HG03460 (cell line): ENCODE measurements around the gene PRTN3.

Source experiments
- ATAC-seq: cut with Tn5 transposase; IDR thresholded peaks from one replicate; pipeline ENCODE4 v1.9.1; 2021; ENCODE audit not compliant: unreplicated experiment

The PRTN3 gene

DNA sequence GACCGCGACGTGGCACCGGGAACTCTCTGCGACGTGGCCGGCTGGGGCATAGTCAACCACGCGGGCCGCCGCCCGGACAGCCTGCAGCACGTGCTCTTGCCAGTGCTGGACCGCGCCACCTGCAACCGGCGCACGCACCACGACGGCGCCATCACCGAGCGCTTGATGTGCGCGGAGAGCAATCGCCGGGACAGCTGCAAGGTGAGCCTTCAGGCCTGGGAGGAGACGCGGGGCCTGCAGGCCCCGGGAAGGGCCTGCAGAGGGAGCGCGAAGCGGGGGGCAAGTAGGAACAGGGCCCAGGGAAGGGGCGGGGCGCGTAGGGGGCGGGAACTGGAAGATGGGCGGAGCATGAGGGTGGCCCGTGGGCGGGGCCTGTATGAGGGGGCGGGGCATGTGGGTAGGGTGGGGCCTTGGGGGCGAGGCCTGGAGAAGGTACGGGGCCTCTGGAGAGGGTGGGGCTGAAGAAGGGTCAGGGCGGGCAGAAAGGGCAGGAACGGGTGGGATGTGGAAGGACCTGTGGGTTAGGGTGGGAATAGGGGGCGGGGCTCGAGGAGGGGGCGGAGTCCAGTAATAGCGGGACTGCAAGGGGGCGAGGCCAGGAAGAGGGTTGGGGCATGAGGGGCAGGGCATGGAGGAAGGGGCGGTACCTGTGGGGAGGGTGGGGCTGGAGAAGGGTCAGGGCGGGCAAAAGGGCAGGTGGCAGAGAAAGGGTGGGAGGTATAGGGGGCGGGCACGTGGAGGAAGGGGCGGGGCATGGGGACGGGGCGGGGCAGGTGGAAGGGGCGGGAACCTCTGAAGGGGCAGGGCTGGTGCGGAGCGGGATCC lies 21.2 kb downstream of the PRTN3 start:
- no peak for ATAC-seq

DNA sequence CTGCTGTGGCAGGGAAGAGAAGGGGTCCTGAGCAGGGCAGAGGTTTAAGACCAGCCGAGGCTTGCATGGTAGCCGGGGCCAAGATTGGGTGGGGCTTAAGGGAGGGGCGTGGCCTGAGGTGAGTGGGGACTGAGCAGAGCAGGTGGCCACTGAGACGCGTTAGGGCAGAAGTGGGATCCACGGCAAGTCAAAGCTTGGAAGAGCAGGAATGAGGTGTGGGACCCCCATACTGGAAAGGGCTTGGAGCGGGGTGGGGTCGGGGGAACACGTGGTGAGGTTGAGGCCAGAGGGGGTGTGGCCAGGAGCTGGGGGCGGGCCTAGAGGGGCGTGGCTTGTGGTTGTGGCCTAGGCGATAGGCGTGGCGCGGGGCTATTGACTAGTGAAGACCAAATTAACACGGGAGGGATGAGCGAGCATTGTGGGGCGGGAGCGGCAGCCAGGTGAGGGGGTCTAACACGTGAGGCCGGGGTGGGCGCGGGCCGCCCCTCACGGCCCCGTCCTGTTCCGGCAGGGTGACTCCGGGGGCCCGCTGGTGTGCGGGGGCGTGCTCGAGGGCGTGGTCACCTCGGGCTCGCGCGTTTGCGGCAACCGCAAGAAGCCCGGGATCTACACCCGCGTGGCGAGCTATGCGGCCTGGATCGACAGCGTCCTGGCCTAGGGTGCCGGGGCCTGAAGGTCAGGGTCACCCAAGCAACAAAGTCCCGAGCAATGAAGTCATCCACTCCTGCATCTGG lies 21.9 kb downstream of the PRTN3 start:
- ATAC-seq = no peak

GRCh38 chr19:863315-863620 lies 22.5 kb downstream of the PRTN3 start:
- no peak for ATAC-seq

DNA sequence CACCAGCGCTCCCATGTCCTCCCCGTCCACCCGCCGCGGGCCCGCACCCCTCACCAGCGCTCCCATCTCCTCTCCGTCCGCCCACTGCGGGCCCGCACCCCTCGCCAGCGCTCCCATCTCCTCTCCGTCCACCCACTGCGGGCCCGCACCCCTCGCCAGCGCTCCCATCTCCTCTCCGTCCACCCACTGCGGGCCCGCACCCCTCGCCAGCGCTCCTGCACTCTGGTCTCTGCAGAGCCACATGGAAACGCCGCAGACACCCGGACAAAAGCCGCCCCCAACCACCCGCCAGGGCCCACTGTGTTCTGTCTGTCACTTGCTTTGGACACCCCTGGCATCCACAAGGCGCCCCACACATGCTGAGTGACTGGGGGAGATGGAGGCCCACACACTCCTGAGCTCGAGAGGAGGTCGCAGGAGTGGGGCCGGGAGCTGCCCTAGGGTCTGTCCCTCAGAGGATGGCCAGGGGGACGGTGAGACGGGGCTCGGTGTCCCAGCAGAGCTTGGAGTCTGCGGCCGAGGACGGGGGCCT lies 26.0 kb downstream of the PRTN3 start:
- no peak for ATAC-seq

GRCh38 chr19:867301-867793 lies 26.5 kb downstream of the PRTN3 start:
- no peak for ATAC-seq

DNA sequence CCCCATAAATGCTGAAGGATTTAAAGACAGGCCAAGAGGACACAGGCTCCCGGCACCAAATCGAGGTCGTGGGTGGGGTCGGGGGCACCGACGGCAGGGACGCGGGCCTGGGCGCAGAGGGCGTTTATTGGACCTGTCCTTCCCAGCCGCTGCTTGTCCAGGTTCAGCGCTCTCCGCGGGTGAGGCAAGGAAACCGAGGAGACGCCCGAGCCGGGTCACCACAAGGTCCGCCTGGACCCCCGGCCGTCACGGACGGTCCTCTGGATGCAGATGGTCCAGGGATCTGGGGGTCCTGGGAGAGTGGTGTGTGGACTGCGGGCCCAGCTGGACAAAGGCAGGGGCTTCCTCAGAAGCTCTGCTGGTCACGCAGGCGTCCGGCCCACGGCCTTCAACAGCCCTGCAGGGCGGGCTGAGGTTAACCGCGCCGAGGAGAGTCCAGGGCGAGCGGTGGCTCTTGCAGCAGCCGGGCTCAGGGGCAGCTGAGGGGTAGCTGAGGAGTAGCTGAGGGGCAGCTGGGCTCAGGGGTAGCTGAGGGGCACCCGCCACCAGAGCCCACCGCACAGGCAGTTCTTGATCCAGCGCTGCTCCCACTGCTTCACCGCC lies 27.2 kb downstream of the PRTN3 start:
- ATAC-seq = no peak

DNA sequence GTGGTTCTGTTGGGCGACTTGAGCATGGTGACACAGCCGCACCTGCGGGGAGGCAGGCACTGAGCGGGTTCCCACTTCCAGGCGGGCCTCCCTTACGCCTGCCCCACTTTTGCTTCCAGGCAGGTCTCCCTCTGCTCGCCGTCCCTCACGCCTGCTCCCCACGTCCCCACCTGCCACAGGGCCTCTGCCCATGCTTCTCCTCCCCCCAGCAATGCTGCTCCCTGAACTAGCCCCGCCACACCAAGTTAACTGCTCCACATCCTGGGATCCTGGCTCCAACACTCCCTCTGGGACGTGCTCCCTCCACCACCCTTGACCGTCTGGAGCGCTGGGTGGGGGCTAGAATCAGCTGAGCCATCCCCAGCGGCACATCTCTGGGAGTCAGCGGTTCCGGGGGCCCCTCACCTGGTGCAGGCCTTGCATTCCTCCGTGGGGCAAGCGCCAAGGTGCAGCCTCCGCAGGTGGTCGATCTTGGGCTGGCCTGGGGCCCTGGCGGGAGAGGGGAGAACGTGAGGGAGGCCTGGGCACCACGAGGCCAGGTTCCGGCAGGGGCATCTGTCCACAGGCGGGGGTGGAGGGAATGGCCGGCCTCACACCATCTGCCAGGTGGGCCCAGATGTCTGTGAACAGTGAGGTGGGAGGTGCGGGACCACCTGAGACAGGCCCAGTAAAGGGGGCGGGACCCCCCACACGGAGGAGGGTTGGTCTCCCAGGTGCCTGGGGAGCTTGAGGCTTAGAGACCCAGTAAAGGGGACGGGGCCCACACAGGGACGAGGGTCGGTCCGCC lies 27.9 kb downstream of the PRTN3 start:
- no peak for ATAC-seq

GRCh38 chr19:869245-870177 lies 28.7 kb downstream of the PRTN3 start:
- no peak for ATAC-seq

DNA sequence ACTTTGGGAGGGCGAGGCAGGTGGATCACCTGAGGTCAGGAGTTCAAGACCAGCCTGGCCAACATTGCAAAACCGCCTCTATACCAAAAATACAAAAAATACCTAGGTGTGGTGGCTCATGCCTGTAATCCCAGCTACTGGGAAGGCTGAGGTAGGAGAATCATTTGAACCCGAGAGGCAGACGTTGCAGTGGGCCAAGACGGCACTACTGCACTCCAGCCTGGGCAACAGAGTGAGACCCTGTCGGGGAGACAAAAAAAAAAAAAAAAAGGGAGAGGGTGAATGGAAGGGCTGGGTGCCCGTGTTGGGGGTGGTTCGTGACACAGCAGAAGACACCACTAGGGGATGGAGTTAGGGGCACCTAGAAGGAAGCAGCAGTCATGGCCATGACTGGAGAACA lies 29.5 kb downstream of the PRTN3 start:
- ATAC-seq = no peak

- ATAC-seq = no peak
These were observed 30.2 kb downstream of the PRTN3 start for GRCh38 chr19:870963-871401.

GRCh38 chr19:871446-872265 lies 30.9 kb downstream of the PRTN3 start:
- ATAC-seq = no peak

- ATAC-seq = no peak
These were observed 31.6 kb downstream of the PRTN3 start for GRCh38 chr19:872266-872951.

DNA sequence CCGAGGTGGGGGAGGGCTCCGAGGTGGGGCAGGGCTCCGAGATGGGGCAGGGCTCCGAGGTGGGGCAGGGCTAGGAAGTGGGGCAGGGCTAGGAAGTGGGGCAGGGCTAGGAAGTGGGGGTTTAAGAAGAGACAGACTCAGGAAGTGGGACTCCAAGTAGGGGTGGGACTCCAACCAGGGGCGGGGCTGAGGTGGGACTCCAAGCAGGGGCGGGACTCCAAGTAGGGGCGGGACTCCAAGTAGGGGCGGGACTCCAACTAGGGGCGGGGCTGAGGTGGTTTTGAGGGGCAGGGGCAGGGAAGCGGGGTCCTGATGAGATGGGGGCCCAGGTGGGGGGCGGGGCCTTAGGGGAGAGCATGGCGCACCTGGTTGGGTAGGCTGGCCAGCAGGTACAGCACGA lies 32.3 kb downstream of the PRTN3 start:
- ATAC-seq = no peak

DNA sequence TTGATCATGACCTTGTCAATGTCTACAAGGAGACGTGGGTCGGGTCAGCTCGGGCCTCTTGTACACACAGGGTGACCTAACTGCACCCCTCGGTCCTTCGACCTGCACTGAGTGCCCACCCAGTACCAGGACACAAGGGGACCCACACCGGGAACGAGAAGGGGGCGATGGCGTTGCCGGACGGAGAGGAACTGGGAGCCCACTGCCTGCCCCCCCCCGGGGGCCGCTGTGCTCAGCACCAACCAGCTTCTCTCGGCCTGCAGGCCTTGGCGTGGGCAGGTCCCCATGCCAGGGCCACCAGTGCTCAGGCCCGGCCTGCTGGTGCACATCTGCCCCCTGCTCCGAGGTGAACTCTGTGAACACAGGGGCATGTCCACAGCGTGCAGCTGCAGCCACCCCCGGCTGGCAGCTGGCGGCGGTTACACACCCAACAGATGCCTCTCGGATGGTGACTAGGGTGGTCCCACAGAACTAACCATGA lies 32.8 kb downstream of the PRTN3 start:
- ATAC-seq = no peak

DNA sequence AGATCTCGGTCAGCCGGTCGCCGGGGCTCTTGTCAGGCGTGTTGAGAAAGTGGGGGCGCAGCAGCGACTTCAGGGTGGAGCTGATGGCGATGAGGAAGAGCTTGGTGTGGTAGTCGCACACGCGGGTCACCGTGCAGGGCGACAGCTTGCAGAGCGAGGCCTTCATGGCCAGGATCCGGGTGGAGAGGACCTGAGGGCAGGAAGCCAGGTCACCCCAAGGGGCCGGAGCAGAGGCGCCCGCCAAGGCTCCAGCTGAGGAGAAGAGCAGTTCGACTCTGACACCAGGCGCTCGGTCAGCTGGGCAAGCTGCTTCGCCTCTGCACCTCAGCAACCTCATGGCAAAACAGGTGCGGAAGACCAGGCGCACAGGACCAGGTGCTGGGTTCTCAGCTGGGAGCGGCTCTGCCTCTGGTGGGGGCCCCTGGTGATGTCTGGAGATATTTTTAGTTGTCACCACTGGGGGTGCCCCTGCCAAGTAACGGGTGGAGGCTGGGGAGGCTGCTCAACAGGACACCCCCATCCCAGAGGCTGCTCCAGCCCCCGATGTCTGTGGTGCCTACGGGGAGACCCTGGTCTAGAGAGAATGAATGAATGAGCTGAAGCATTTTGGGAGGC lies 34.6 kb downstream of the PRTN3 start:
- no peak for ATAC-seq

- no peak for ATAC-seq
These were observed 35.3 kb downstream of the PRTN3 start for GRCh38 chr19:876089-876488.

- no peak for ATAC-seq
These were observed 36.0 kb downstream of the PRTN3 start for GRCh38 chr19:876780-877314.
